ENCODE data around the gene SGTA.
A peak's percentile ranks its signal among the peaks of the same experiment; 100 is the strongest.
"Not testable (repeated sequence)": the region's sequence is repeated elsewhere in the genome, so short reads cannot be mapped to it uniquely, and the experiment has no call there.

Gene SGTA

DNA sequence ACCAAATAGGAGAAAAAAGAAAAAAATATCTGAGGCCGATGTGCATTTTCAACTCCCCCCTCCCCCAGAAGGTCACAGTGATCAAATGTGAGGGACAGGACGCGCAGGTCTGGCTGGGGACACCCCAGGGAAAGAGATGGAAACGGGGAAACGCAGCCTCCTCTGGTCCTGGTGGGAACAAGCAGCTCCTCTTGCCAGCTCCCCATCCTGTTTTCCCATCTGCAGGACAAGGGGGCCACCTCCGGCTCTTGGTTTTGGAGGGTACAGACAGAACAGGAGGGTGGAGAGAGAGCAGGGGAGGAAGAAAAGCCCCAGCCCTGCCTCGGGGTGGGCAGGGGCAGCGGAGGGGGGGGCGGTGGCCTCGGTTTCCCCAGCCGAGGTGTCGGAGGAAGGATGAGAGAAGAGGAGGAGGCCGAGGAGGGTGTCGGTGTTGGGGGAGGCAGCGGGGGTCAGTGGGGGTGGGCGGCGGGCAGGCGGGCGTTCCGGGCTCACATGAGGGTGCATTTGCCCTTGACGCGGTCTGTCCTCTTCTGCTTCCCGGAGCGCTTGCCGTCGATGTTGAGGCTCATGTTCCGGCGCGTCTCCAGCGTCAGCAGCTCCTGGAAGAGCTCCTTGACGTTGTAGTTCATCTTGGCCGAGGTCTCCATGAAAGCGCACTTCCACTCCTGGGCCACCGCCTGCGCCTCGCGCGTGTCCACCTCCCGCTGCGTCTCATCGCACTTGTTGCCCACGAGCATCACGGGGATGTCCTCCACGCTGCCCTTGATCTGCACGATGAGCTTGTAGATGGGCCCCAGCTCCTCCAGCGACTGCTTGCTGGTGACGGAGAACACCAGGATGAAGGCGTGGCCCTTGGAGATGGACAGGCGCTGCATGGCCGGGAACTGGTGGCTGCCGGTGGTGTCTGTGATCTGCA lies 66.1 kb downstream of the SGTA start:
- DNase-seq: no peak
- H3K9me3 Mint-ChIP-seq: peaks cover 10% of the 10 kb centered on the region
- peaks cover 3% of the 10 kb centered on the region for H3K36me3 Mint-ChIP-seq (ENCODE audit: low read depth)
- no peak overlapping the region for H3K4me3 Mint-ChIP-seq
- no peak for ATAC-seq
- peaks cover 5% of the 10 kb centered on the region for H3K4me1 Mint-ChIP-seq
- no peak overlapping the region for H3K27ac Mint-ChIP-seq
- H3K27me3 Mint-ChIP-seq: peaks cover 16% of the 10 kb centered on the region

GRCh38 chr19:2716275-2716650 lies 66.8 kb downstream of the SGTA start:
- Mint-ChIP-seq H3K27me3 (peaks cover 11% of the 10 kb centered on the region), H3K9me3 (peaks cover 10% of the 10 kb centered on the region), H3K36me3 (ENCODE audit: low read depth) (peaks cover 3% of the 10 kb centered on the region), H3K4me1 (peaks cover 10% of the 10 kb centered on the region), H3K27ac (no peak overlapping the region), H3K4me3 (no peak overlapping the region)
- DNase-seq (no peak), ATAC-seq (no peak)

DNA sequence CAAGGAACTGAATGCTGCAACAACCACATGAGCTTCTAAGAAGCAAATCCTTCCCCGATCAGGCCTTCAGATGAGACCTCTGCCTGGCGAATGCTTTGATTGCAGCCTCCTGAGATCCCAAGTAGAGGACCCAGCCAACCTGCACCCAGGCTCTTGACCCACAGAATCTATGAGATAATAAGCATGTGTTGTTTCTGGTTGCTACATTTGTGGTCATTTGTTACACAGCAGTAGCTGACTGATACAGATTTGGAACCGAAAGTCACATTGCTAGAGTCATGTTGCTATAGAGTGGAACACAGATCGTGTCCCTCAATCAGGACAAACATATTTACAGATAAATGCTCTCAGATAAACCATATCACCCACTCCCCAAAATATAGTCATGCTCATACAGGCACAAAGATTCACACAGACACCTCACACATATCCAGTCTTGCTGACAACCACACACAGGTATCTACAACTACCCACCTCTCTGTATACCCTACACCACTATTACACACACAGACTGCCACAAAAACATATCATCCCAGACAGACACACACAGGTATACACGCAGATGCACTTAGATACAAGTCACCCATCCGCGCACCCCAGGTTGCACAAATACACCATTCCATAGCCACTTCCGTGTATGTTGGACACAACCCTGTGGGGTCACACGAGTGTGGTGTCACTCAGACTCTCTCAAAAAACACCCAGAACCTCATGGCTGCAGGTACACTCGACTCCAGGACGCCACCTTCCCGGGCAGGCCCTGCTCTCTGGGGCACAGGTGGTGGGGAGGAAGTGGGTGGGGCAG lies 67.4 kb downstream of the SGTA start:
- H3K4me3 Mint-ChIP-seq: no peak overlapping the region
- H3K9me3 Mint-ChIP-seq: peaks cover 10% of the 10 kb centered on the region
- DNase-seq: no peak
- H3K36me3 Mint-ChIP-seq (ENCODE audit: low read depth): peaks cover 3% of the 10 kb centered on the region
- no peak for ATAC-seq
- H3K4me1 Mint-ChIP-seq: peaks cover 13% of the 10 kb centered on the region
- H3K27me3 Mint-ChIP-seq: peaks cover 11% of the 10 kb centered on the region
- no peak overlapping the region for H3K27ac Mint-ChIP-seq

- peaks cover 10% of the 10 kb centered on the region for H3K9me3 Mint-ChIP-seq
- H3K27me3 Mint-ChIP-seq: peaks cover 8% of the 10 kb centered on the region
- H3K27ac Mint-ChIP-seq: no peak overlapping the region
- peaks cover 15% of the 10 kb centered on the region for H3K4me1 Mint-ChIP-seq
- DNase-seq (no peak), ATAC-seq (no peak)
- no peak overlapping the region for H3K4me3 Mint-ChIP-seq
- H3K36me3 Mint-ChIP-seq (ENCODE audit: low read depth): peaks cover 3% of the 10 kb centered on the region
These were observed 68.4 kb downstream of the SGTA start for GRCh38 chr19:2714531-2715269.

- not testable (repeated sequence) for H3K4me3 Mint-ChIP-seq; ATAC-seq; H3K27ac Mint-ChIP-seq; DNase-seq; H3K36me3 Mint-ChIP-seq (ENCODE audit: low read depth); H3K27me3 Mint-ChIP-seq
- Mint-ChIP-seq H3K9me3 (peaks cover 10% of the 10 kb centered on the region), H3K4me1 (peaks cover 13% of the 10 kb centered on the region)
These were observed 69.0 kb downstream of the SGTA start for GRCh38 chr19:2714102-2714501.

- not testable (repeated sequence) for DNase-seq; H3K36me3 Mint-ChIP-seq (ENCODE audit: low read depth); H3K4me3 Mint-ChIP-seq; H3K27me3 Mint-ChIP-seq; ATAC-seq; H3K27ac Mint-ChIP-seq
- Mint-ChIP-seq H3K4me1 (peaks cover 13% of the 10 kb centered on the region), H3K9me3 (peaks cover 10% of the 10 kb centered on the region)
These were observed 69.9 kb downstream of the SGTA start for GRCh38 chr19:2713170-2713569.

DNA sequence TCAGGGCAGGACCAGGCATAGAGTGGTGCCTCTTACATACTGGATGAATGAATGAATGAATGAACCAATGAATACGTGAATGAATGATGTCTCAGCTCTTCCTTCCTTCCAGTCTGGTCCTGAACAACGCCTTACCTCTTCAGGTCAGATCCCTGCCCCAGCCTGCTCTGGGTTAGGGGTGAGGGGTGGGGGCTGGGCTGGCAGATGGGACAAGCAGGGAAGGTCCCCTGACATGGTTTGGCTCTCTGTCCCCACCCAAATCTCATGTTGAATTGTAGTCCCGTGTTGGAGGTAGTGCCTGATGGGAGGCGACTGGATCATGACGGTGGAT lies 71.2 kb downstream of the SGTA start:
- ATAC-seq: no peak
- peaks cover 10% of the 10 kb centered on the region for H3K9me3 Mint-ChIP-seq
- H3K36me3 Mint-ChIP-seq (ENCODE audit: low read depth): peaks cover 3% of the 10 kb centered on the region
- H3K4me3 Mint-ChIP-seq: no peak overlapping the region
- peak overlapping the region; percentile 27 for H3K27ac Mint-ChIP-seq
- no peak for DNase-seq
- peaks cover 2% of the 10 kb centered on the region for H3K27me3 Mint-ChIP-seq
- H3K4me1 Mint-ChIP-seq: peaks cover 13% of the 10 kb centered on the region

DNA sequence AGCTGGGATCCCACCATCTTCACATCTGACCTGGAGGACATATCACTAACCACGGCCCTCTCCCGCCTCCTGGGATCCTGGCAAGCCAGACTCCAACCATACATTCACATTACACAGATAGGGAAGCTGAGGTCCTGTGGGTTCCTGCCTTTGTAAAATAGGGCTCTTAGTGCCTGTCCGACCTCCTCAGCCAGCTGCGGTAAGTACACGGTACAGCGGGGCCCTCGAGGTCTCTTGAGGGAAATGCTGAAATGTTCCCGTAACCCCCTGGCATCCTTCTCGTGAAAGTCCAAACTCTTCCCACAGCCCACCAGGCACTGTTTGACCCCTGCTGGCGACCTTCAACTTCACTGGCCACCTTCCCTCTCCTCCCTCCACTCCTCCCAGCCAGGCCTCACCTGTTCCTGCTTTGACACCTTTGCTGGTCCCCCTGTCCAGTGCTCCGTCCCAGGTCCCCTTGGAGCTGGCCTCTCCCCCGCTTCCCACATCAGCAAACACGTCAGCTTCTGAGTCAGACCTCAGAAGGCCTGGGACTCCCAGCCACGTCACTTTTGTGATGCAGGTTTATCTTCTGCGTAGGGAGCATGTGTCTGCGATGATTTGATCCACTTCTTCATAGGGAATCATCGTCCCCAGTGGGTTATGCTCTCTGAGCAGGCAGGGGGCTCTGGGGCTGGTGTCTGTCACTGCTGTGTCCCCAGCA lies 71.8 kb downstream of the SGTA start:
- peaks cover 13% of the 10 kb centered on the region for H3K4me1 Mint-ChIP-seq
- ATAC-seq: no peak
- H3K4me3 Mint-ChIP-seq: no peak overlapping the region
- H3K9me3 Mint-ChIP-seq: peaks cover 10% of the 10 kb centered on the region
- no peak overlapping the region for H3K27ac Mint-ChIP-seq
- H3K36me3 Mint-ChIP-seq (ENCODE audit: low read depth): peaks cover 3% of the 10 kb centered on the region
- DNase-seq: no peak
- H3K27me3 Mint-ChIP-seq: peaks cover 2% of the 10 kb centered on the region

GRCh38 chr19:2706251-2706650 lies 76.8 kb downstream of the SGTA start:
- no peak for ATAC-seq

More at GRCh38 chr19:2706251-2706650, 76.8 kb downstream of the SGTA start:
- H3K27me3 Mint-ChIP-seq: no peaks in the 10 kb centered on the region
- DNase-seq: no peak
- H3K9me3 Mint-ChIP-seq: no peaks in the 10 kb centered on the region
- H3K36me3 Mint-ChIP-seq (ENCODE audit: low read depth): no peaks in the 10 kb centered on the region
- peaks cover 13% of the 10 kb centered on the region for H3K4me1 Mint-ChIP-seq
- no peak overlapping the region for H3K4me3 Mint-ChIP-seq
- no peak overlapping the region for H3K27ac Mint-ChIP-seq
